Measurements from ENCODE around the gene PALMD. TPM values are rescaled to one million over a fixed set of nuclear protein-coding genes. Genes with fewer than 3 reads are reported as not detected.
A peak's percentile ranks its signal among the peaks of the same experiment; 100 is the strongest.

The PALMD gene
- total RNA-seq, 2 donors from 2014 or later, result 1.5 to 2.7 TPM

- intact Hi-C loops (cut with DNase I, micrococcal nuclease), result no loop called here
- no peak for ATAC-seq
- DNase-seq, result no peak
Measured at GRCh38 chr1:99629164-99629563, 16.7 kb upstream of the PALMD start.

GRCh38 chr1:99634971-99635624 lies 10.8 kb upstream of the PALMD start:
- DNase-seq (no peak), ATAC-seq (no peak)
- intact Hi-C loops (cut with DNase I, micrococcal nuclease), result no loop called here

- ATAC-seq (no peak), DNase-seq (no peak)
- intact Hi-C loops (cut with DNase I, micrococcal nuclease), result no loop called here
Measured at GRCh38 chr1:99635664-99636063, 10.2 kb upstream of the PALMD start.

GRCh38 chr1:99636647-99637175 lies 9.2 kb upstream of the PALMD start:
- ATAC-seq (no peak), DNase-seq (no peak)
- intact Hi-C loops (cut with DNase I, micrococcal nuclease), result no loop called here

- ATAC-seq, result no peak
- intact Hi-C loops (cut with DNase I, micrococcal nuclease), result no loop called here
- no peak for DNase-seq
Measured at GRCh38 chr1:99638853-99639252, 7.1 kb upstream of the PALMD start.

- intact Hi-C loops (cut with DNase I, micrococcal nuclease), result no loop called here
- DNase-seq (no peak), ATAC-seq (no peak)
Measured at GRCh38 chr1:99639408-99639807, 6.5 kb upstream of the PALMD start.

GRCh38 chr1:99639945-99640344 lies 6.0 kb upstream of the PALMD start:
- ATAC-seq, result no peak
- DNase-seq, result no peak
- intact Hi-C loops (cut with DNase I, micrococcal nuclease), result no loop called here

- DNase-seq (no peak), ATAC-seq (no peak)
- intact Hi-C loops (cut with DNase I, micrococcal nuclease), result no loop called here
Measured at GRCh38 chr1:99640672-99641071, 5.2 kb upstream of the PALMD start.

GRCh38 chr1:99641558-99641957 lies 4.4 kb upstream of the PALMD start:
- no peak for DNase-seq
- intact Hi-C loops (cut with DNase I, micrococcal nuclease), result no loop called here
- ATAC-seq, result no peak

GRCh38 chr1:99642053-99642452 lies 3.9 kb upstream of the PALMD start:
- DNase-seq (no peak), ATAC-seq (no peak)
- intact Hi-C loops (cut with DNase I, micrococcal nuclease), result no loop called here

GRCh38 chr1:99643021-99643779 lies 2.7 kb upstream of the PALMD start:
- no peak for ATAC-seq
- no peak for DNase-seq
- intact Hi-C loops (cut with DNase I, micrococcal nuclease), result no loop called here

- intact Hi-C loops (cut with DNase I, micrococcal nuclease), result no loop called here
- DNase-seq (no peak), ATAC-seq (no peak)
Measured at GRCh38 chr1:99644279-99645004, 1.5 kb upstream of the PALMD start.

- intact Hi-C loops (cut with DNase I, micrococcal nuclease), result no loop called here
- no peak for ATAC-seq
- DNase-seq, result no peak
Measured at GRCh38 chr1:99645203-99645602, 710 bp upstream of the PALMD start.

- no peak for DNase-seq
- intact Hi-C loops (cut with DNase I, micrococcal nuclease), result no loop called here
- ATAC-seq, result no peak
Measured at GRCh38 chr1:99646868-99647267, 955 bp downstream of the PALMD start.

GRCh38 chr1:99647490-99647889 lies 1.6 kb downstream of the PALMD start:
- no peak for DNase-seq
- intact Hi-C loops (cut with DNase I, micrococcal nuclease), result no loop called here
- ATAC-seq, result no peak

- no peak for DNase-seq
- peak; percentile 79 for ATAC-seq
Measured at GRCh38 chr1:99648107-99648506, 2.2 kb downstream of the PALMD start.

GRCh38 chr1:99650030-99650429 lies 4.1 kb downstream of the PALMD start:
- no peak for ATAC-seq
- no peak for DNase-seq

More at GRCh38 chr1:99648107-99648506, 2.2 kb downstream of the PALMD start:
- intact Hi-C loops (cut with DNase I, micrococcal nuclease), result no loop called here

GRCh38 chr1:99650773-99651437 lies 5.0 kb downstream of the PALMD start:
- ATAC-seq (no peak), DNase-seq (no peak)
- intact Hi-C loops (cut with DNase I, micrococcal nuclease), result no loop called here

More at GRCh38 chr1:99650030-99650429, 4.1 kb downstream of the PALMD start:
- intact Hi-C loops (cut with DNase I, micrococcal nuclease), result no loop called here

- intact Hi-C loops (cut with DNase I, micrococcal nuclease), result no loop called here
Measured at GRCh38 chr1:99652881-99653281, 7.0 kb downstream of the PALMD start.

More at GRCh38 chr1:99652881-99653281, 7.0 kb downstream of the PALMD start:
- DNase-seq, result no peak
- ATAC-seq, result no peak
